ENCODE results near the gene PPT1.

The PPT1 gene

GRCh38 chr1:40072142-40072541, 24.9 kb downstream of the PPT1 start:
- no peak for TF ChIP-seq CTCF (IDR thresholded peaks at IDR 0.05; ENCODE audit: control extremely low read depth, extremely low read depth, low read depth, missing control alignments)
- DNase-seq (ENCODE audit: extremely low spot score): no peak
- POLR2A ChIA-PET: interaction anchor here (0.7 kb wide), 1 partner anchor 263 kb away, joined by 3 read pairs; no protein-coding TSS in a partner anchor
- CTCF ChIA-PET: interaction anchor here (1.6 to 20.6 kb wide), 4 partner anchors 12 to 267 kb away, joined by 3 to 262 read pairs (median 28); no protein-coding TSS in a partner anchor

- DNase-seq (ENCODE audit: extremely low spot score): no peak
Measured at GRCh38 chr1:40067851-40068250, 29.2 kb downstream of the PPT1 start.

GRCh38 chr1:40067023-40067422, 30.0 kb downstream of the PPT1 start:
- ChIA-PET POLR2A (no interaction called here), CTCF (interaction anchor here (1.1 to 8.4 kb wide), 4 partner anchors 10 to 271 kb away, joined by 3 to 61 read pairs (median 4); no protein-coding TSS in a partner anchor)
- DNase-seq (ENCODE audit: extremely low spot score): no peak
- no peak for TF ChIP-seq CTCF (IDR thresholded peaks at IDR 0.05; ENCODE audit: control extremely low read depth, extremely low read depth, low read depth, missing control alignments)

More at GRCh38 chr1:40067851-40068250, 29.2 kb downstream of the PPT1 start:
- ChIA-PET CTCF (interaction anchor here (0.8 to 8.4 kb wide), 3 partner anchors 11 to 94 kb away, joined by 3 to 61 read pairs (median 3); no protein-coding TSS in a partner anchor), POLR2A (no interaction called here)
- no peak for TF ChIP-seq CTCF (IDR thresholded peaks at IDR 0.05; ENCODE audit: control extremely low read depth, extremely low read depth, low read depth, missing control alignments)

- no peak for TF ChIP-seq CTCF (IDR thresholded peaks at IDR 0.05; ENCODE audit: control extremely low read depth, extremely low read depth, low read depth, missing control alignments)
- ChIA-PET CTCF (interaction anchor here (0.6 to 8.4 kb wide), 9 partner anchors 8 to 274 kb away, joined by 3 to 61 read pairs (median 4); no protein-coding TSS in a partner anchor), POLR2A (no interaction called here)
- DNase-seq (ENCODE audit: extremely low spot score): peak; percentile 65
Measured at GRCh38 chr1:40064797-40065499, 32.1 kb downstream of the PPT1 start.

- no peak for DNase-seq (ENCODE audit: extremely low spot score)
- POLR2A ChIA-PET: no interaction called here
- CTCF ChIA-PET: interaction anchor here (0.9 to 3.4 kb wide), 12 partner anchors 10 to 279 kb away, joined by 3 to 15 read pairs (median 4); no protein-coding TSS in a partner anchor
- TF ChIP-seq CTCF (IDR thresholded peaks at IDR 0.05; ENCODE audit: control extremely low read depth, extremely low read depth, low read depth, missing control alignments): no peak
Measured at GRCh38 chr1:40059960-40060750, 36.9 kb downstream of the PPT1 start.

GRCh38 chr1:40059338-40059959, 37.6 kb downstream of the PPT1 start:
- peak; percentile 32 for TF ChIP-seq CTCF (IDR thresholded peaks at IDR 0.05; ENCODE audit: control extremely low read depth, extremely low read depth, low read depth, missing control alignments)
- no peak for DNase-seq (ENCODE audit: extremely low spot score)
- POLR2A ChIA-PET: no interaction called here
- CTCF ChIA-PET: interaction anchor here (1.0 to 3.4 kb wide), 14 partner anchors 10 to 279 kb away, joined by 3 to 15 read pairs (median 4); partner anchors contain the start of gene CAP1

All from GM10248 (cell line).